ENCODE results near the gene SGMS2. TPM values are rescaled to one million over a fixed set of nuclear protein-coding genes. Genes with fewer than 3 reads are reported as not detected.

SGMS2 gene
- polyA plus RNA-seq (ENCODE audit: insufficient read length in 10 of 10) = 10 to 100 TPM in 2 of 10 donors, 1 to 10 TPM in 8; 8.0 to 10.4 (median 9.4) TPM
- long read RNA-seq, donor 1 = 0 reads
- long read RNA-seq, donor 2 = 0 reads
- long read RNA-seq, donor 3 = 0 reads
- long read RNA-seq, donor 4, full-length matches to known transcripts = 1 of 1 reads
- long read RNA-seq, donor 4, partial matches to known transcripts = 0 of 1 reads
- long read RNA-seq, donor 4, other reads (novel, unspliced or antisense) = 0 of 1 reads
- long read RNA-seq, donor 5, partial matches to known transcripts = 0 of 1 reads
- long read RNA-seq, donor 5, other reads (novel, unspliced or antisense) = 0 of 1 reads
- long read RNA-seq, donor 6, partial matches to known transcripts = 0 of 2 reads
- long read RNA-seq, donor 6, other reads (novel, unspliced or antisense) = 0 of 2 reads
- long read RNA-seq, donor 7, partial matches to known transcripts = 0 of 1 reads
- long read RNA-seq, donor 7, other reads (novel, unspliced or antisense) = 0 of 1 reads
- long read RNA-seq, donor 8, partial matches to known transcripts = 0 of 1 reads
- long read RNA-seq, donor 8, other reads (novel, unspliced or antisense) = 0 of 1 reads
- long read RNA-seq, donor 9, full-length matches to known transcripts = 1 of 1 reads
- long read RNA-seq, donor 9, partial matches to known transcripts = 0 of 1 reads
- long read RNA-seq, donor 9, other reads (novel, unspliced or antisense) = 0 of 1 reads

DNA sequence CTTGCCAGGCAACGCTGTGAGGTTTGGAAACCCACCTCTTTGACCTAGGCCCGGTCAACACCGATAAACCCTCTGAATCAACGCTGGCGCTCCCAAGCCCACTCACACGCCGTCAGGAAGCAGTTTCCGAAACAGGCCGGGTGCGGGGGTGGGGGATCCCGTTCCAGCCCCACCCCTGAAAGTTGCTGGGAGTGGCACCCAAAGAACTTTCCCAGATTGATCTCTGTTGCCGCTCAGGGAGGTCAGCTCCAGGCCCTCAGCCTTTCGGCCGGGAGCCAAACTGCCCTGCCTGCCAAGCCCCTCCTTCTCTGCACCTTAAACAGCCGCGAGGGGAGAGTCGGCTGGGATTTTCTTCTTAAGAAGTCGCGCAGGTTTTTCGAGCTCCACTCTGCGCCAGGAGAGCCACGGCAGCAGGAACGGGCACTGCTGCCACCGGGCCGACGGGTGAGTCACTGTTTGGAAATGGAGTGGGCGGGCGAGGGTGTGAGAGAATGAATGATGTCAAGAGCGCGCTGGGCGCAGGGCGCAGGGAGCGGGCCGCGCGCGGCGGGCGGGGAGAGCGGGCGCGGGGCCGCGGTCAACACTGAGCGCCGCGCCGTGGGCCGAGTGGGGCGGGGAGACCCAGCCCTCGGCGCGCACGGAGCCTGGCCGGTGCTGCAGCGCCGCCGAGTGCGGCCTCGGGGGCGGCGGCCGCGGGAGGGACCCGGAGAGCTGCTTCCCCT, at the start of gene SGMS2:
Gene SGMS2, plus strand, starts transcription at position 583 of the 722 bp plus-strand sequence. CDS start 70,622 bp downstream, outside the sequence.
- DNase-seq = peak; percentile 73 to 90 (median 78)

GRCh38 chr4:107777890-107778289, 46.8 kb upstream of the SGMS2 start:
- DNase-seq = no peak

DNA sequence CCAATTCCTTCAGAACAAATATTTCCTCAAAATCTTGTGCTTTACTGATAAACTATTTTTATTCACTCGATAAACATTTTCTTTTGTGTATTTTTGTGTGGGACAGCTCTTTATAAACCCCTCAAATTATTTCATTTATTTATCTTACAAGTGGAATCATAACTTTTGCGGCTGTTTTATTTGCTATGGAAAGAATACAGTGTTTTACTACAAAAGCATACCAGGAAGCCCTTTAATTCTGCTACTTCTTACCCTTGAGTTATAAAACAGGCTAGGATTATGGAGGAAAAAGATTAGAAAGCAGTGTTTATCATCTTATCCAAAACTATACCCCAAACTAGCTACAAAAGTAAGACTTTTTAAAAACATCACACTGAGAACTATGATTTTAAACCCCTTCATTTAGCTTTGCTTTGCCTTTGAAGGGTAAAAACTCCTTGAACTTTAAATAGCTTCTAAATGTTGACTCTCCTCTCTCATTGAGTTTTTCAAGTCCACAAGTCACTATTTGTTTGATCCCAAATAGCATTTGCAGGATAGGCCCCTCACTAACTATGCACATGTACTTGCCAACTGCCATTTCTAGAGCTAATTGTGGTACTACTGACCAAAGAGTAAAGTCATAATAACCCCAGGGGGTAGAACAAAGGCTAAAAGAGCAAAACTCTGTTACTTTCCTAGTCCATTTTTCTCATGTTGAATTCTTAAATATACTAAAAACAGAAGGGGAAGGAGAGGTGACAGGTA, 45.8 kb upstream of the SGMS2 start:
- no peak for DNase-seq

GRCh38 chr4:107780665-107781064, 44.1 kb upstream of the SGMS2 start:
- peak in 1 of 3 donors; percentile 17 for DNase-seq

DNA sequence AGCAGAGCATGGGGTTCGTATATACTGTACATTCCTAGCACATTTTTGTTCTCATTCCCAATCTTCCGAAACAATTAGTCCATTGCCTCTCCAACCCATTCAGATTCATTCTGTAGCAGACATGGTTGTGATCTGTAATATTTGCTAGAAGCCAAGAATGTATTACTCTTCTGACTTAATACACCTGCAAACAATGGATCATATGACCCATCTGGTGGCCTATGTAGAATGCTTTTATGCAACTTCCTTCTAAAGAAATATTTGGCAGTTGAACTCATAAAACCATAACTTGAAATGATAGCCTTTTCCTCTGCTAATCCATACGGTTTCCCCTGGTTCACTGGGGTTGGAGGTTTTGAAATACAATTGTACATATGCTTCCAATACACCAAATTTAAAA, 32.8 kb upstream of the SGMS2 start:
- no peak for DNase-seq

DNA sequence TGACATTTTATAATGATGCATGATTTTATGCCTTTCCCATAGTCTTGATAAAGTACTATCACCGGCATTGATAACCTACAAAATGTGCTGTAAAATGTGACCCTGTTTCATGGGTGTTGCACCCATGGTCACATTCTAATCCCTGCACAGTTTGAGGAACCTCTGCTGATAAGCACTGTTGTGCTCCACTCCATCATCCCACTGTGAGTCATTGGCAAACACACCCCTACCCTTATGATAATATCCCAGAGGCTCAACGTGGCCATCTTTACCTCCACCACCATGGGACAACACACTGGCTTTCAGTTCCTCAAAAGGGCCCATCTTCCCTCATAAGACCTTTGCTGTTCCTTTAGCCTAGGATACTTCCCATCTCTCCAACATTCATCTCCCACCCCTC, 32.0 kb upstream of the SGMS2 start:
- no peak for DNase-seq

DNA sequence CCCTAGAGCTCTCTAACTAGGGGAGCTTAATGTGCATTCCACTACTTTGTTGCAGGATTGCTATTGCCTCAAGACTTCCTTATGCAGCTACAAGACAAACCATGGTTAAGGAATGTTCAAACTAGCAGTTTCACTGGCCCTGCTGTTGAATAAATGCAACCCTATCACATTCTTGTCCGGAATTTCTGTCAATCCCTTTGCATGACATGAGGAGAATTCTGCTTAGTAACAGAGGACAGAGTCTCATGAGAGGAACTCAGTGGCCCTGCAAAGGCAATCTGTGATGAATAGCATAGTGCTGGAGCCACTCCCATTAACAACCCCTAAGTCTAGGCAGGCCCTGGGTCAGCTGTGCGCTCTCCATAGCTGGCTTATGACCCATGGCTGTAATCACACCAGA, 30.7 kb upstream of the SGMS2 start:
- DNase-seq = no peak

GRCh38 chr4:107799669-107800450, 24.9 kb upstream of the SGMS2 start:
- DNase-seq = no peak

- no peak for DNase-seq
Measured at GRCh38 chr4:107800706-107801105, 24.0 kb upstream of the SGMS2 start.

- DNase-seq = no peak
Measured at GRCh38 chr4:107801766-107802211, 22.9 kb upstream of the SGMS2 start.

DNA sequence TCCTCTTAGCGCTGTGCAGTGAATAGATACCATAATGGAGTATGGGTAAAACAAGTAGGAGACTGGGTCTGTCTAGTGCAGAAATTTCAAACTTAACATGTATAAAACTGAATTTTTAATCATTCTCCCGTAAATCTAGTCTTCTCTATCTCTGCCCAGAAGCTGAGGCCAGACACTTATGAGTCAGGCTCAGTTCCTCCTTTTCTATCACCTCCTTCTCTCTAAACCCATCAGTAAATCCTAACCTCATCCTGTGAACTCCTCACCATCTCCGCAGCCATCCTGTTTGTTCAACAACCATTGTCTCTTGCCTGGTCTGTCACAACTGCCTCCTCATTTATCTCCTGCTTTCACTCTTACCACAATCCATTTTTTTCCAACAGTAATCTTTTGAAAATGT, 19.8 kb upstream of the SGMS2 start:
- DNase-seq = no peak

GRCh38 chr4:107806196-107806595, 18.5 kb upstream of the SGMS2 start:
- no peak for DNase-seq

- DNase-seq = no peak
Measured at GRCh38 chr4:107808572-107808971, 16.2 kb upstream of the SGMS2 start.

DNA sequence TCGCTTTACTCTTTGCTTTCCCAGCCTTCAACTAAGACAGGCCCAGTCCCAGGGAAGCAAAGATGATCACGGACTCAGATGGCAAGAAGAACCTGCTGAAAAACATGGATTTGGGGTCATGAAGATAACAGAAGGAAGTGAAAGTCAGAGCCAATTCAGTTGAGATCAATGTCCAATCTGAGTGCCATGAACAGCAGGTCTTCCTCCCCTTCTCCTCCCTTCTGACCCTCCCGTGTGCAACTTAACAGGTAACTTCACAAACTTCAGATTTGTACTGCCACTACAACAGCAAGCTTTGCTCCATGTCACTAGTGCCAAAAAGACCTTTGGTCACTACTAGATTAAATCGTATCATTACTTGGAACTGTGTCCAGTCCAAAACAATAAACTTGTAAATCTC, 15.5 kb upstream of the SGMS2 start:
- no peak for DNase-seq

DNA sequence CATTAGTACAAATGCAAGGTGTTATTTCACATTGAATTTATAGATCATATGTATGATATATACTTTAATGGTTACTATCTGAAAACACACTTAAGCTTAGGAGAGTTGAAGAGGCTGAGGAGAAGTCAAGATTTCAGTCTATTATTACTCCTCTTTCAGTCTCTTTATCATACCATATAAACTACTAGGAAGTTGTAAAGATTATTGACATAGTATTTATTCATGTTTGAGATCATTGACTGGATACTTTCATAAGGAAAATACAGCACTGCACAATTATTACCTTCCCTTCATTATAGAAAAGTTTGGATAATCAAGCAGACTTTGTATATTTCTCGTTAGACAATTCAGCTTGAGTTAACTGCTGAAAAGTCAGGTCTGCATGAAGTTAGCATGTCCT, 10.0 kb upstream of the SGMS2 start:
- DNase-seq = no peak

- no peak for DNase-seq
Measured at GRCh38 chr4:107815158-107815557, 9.6 kb upstream of the SGMS2 start.

DNA sequence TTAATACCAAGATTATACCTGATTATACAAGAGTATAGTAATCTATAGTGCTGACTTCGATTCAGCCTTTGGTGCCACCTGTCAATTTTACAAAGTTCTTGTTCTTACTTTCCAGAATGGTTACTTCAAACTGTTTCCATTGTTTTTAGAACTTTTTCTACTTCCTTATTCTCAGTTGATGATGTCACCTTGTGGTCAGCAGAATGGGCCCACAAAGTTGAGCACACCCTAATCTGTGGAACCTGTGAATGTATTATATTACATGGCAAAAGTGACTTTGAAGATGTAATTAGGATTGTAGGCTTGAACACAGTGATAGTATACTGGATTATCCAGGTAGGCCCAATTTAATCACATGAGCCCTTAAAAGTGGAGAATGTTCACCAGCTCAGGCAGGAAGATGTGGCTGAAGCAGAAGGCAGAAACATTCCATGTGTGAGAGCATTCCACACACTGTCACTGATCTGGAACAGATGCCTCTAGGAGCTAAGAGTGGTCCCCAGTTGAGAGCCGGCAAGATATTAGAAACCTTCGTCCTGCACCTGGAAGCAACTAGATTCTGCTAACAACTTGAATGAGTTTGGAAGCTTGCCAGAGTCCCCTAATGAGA, 6.3 kb upstream of the SGMS2 start:
- no peak for DNase-seq

GRCh38 chr4:107823870-107824349, 822 bp upstream of the SGMS2 start:
- no peak for DNase-seq

GRCh38 chr4:107825072-107825824, 516 bp downstream of the SGMS2 start:
- peak; percentile 22 to 85 (median 51) for DNase-seq

Data from muscle of back (tissue), 13 donors.